Activated naive CD4-positive, alpha-beta T cell treated with anti-CD3 and anti-CD28 coated beads, Interleukin-2, amount 50 U/mL, for 24 hours (primary cell): Measurements from ENCODE around the gene UBE2D4.

ENCODE experiments used
- H3K27ac Mint-ChIP-seq: one replicate; pipeline ENCODE4 v1.8.0; 2021; ENCODE audit warnings: mild to moderate bottlenecking, mixed read lengths
- H3K27me3 Mint-ChIP-seq: one replicate; pipeline ENCODE4 v1.8.0; 2021; ENCODE audit warnings: mixed read lengths
- H3K36me3 Mint-ChIP-seq: one replicate; pipeline ENCODE4 v1.8.0; 2021; ENCODE audit warnings: mixed read lengths
- H3K4me1 Mint-ChIP-seq: one replicate; pipeline ENCODE4 v1.8.0; 2021; ENCODE audit warnings: mixed read lengths
- H3K4me3 Mint-ChIP-seq: one replicate; pipeline ENCODE4 v1.8.0; 2021; ENCODE audit warnings: mild to moderate bottlenecking, mixed read lengths
- H3K9me3 Mint-ChIP-seq: one replicate; pipeline ENCODE4 v1.8.0; 2021; ENCODE audit warnings: mixed read lengths

UBE2D4 gene

DNA sequence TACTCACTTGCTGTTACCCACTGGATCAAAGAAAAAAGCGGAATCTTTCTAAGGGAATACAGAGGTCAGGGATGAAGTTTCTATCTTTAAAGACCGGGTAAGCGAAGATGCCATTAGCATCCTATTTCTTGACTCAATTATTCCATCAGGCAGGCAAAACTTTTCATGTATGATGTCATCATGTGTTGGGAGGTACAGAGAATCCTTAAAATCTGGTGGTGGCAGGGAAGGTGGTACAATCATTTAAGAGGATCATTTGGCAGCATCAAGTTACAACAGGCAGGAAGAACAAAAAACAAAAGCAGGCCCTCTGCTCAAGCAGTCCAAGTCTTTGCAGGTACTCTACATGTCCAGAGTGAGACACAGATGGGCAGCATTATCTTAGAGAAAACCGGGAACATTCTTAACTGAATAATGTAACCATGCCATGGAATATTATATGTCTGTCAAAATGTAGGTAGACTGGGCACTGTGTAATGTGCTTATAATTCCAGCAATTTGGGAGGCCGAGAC lies 23.6 kb upstream of the UBE2D4 start:
- Mint-ChIP-seq H3K36me3 (no peaks in the 10 kb centered on the region), H3K4me1 (peaks cover 49% of the 10 kb centered on the region), H3K9me3 (no peaks in the 10 kb centered on the region), H3K4me3 (no peak overlapping the region), H3K27ac (peak overlapping the region; percentile 68), H3K27me3 (no peaks in the 10 kb centered on the region)

DNA sequence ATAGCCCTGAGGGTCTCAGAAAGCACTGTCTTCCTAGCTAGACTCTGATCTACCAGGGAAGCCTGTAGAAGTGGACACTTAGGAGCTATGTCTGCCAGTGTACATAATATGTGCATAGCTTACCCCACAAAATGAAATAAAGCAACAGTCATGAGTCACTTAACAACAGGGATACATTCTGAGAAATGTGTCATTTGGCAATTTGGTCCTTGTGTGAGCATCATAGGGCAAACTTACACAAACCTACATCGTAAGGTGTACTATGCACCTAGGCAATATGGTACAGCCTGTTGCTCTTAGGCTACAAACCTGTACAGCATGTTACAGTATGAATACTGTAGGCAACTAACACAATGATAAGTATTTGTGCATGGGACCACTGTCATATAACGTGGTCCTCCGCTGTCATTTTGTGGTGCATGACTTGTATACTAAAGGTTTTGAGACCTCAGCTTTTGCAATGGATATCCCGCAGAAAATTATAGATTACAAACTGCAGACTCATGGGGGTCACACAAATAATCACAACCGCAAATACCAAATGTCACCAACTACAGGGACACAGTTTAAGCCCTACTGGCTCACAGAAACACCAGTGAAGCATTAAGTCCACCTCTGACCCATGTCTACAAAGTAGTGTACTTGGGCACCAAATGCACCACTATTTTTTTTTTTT lies 21.6 kb upstream of the UBE2D4 start:
- Mint-ChIP-seq H3K36me3 (no peaks in the 10 kb centered on the region), H3K4me1 (peaks cover 43% of the 10 kb centered on the region), H3K27me3 (no peaks in the 10 kb centered on the region), H3K27ac (peak overlapping the region; percentile 35), H3K9me3 (no peaks in the 10 kb centered on the region), H3K4me3 (peak overlapping the region; percentile 95)

DNA sequence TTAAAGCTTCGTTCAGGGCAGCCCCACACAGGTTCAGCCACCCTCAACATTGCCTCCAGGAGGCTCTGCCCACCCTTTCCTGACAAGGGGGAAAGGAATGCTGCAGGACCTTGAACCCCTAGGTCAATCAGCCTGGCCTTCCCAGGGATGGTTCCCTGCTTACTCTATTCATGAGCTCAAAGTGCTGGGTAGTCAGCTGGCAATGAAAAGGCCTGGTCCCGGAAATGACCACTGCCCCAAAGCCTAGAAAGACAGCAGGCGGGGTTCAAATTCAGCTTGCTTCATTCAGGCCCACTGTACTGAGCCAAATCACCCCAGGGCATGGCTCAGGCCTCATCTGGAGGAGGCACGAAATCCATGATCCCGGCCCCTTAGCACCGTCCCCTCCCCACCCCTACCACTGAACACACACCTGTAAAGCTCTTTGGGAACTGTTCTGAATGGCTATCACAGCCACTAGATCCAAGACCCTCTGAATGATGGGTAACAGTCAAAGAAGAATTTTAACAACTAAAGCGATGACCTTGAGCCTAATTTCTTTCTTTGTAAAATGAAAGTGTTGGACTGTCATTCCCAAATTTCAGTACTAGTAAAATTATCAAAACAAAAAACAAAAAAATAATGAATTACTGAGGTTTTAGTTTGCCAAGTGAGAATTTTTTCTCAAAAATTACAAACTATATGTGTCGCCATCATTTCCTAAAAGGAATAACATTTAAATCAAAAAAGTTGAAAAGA lies 20.9 kb upstream of the UBE2D4 start:
- Mint-ChIP-seq H3K4me3 (peak overlapping the region; percentile 95), H3K27ac (peak overlapping the region; percentile 98), H3K27me3 (no peaks in the 10 kb centered on the region), H3K36me3 (no peaks in the 10 kb centered on the region), H3K4me1 (peaks cover 43% of the 10 kb centered on the region), H3K9me3 (no peaks in the 10 kb centered on the region)

DNA sequence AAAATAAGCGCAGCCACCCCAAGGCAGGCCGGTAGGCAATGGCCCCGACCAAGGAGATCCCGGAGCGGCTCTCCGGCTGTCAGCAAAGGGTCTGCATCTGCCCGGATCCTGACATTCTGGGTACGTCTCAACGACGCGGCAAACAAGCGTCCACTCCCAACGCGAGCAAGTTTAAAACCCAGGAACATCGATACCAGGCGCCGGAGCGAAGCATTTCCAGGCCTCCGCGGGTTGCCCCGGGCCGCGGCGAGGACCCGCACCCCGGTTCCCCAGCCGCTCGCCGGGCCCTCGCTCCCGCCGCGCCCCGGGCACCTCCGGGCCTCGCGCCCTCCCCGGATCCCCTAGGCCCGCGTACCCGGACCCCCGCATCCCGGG lies 20.3 kb upstream of the UBE2D4 start:
- Mint-ChIP-seq H3K9me3 (no peaks in the 10 kb centered on the region), H3K27me3 (no peaks in the 10 kb centered on the region), H3K27ac (peak overlapping the region; percentile 98), H3K36me3 (peaks cover 1% of the 10 kb centered on the region), H3K4me3 (peak overlapping the region; percentile 95), H3K4me1 (peaks cover 43% of the 10 kb centered on the region)

DNA sequence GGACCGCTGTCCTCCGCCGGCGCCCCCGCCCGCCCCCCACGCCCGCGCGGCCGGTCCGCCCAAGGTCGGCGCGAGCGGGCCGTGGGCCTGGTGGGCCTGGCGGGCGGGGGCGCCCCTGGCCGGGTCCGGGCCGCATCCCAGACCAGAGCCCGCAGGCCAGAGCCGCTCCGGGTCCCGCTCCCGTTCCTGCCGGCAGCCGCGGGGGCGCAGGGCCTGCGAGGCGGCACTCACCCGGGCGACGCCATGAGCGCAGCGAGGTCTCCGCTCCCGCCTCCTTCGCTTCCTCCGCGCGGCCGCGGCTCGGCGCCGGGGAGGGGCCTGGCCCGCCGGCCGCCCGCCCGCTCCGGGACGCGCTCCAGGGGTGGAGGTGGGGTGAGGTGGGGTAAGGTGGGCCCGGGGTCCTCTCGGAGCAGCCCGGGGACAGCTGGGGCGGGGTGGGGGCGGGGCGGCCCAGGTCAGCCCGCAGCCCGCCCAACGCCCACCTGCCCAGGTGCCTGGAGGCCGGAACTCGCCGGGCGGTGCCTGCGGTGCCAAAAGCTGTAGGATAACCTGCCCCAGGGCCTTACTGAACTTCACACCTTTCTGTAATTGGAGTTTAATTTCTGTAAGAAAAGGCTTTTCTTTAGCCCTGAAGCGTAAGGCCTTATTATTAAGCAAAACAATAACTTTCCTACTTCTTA lies 19.8 kb upstream of the UBE2D4 start, which contains the start of gene URGCP:
Gene URGCP (minus strand): TSS at position 266 of the 680 bp plus-strand sequence. CDS start 21 bp downstream, at position 245.
- Mint-ChIP-seq H3K4me3 (peak within 1 kb of the TSS; percentile 95), H3K27me3 (no peaks in the 10 kb centered on the region), H3K9me3 (no peaks in the 10 kb centered on the region), H3K27ac (peak within 1 kb of the TSS; percentile 98), H3K36me3 (peaks cover 1% of the 10 kb centered on the region), H3K4me1 (peaks cover 41% of the 10 kb centered on the region)

DNA sequence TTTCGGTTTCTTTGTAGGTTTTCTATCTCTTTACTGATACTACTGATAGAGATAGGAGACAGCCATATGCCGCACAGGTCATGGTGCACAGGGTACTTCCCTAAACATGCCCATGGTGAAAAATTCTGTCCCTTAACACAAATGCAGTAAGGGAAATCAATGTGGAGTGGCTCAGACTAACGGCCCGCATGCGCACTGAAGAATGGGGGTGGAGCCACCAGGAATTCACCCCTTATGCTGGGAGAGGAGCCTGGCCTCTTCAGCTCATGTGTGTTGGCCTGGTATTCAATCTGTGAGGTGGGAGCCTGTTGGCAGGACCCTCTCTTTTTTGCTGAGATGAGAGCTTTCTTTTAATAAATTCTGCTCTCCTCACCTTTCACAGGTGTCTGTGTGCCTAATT lies 11.4 kb upstream of the UBE2D4 start:
- no peaks in the 10 kb centered on the region for H3K9me3 Mint-ChIP-seq
- peaks cover 8% of the 10 kb centered on the region for H3K36me3 Mint-ChIP-seq
- no peaks in the 10 kb centered on the region for H3K27me3 Mint-ChIP-seq
- peaks cover 3% of the 10 kb centered on the region for H3K4me1 Mint-ChIP-seq
- H3K4me3 Mint-ChIP-seq, result no peak overlapping the region
- no peak overlapping the region for H3K27ac Mint-ChIP-seq

DNA sequence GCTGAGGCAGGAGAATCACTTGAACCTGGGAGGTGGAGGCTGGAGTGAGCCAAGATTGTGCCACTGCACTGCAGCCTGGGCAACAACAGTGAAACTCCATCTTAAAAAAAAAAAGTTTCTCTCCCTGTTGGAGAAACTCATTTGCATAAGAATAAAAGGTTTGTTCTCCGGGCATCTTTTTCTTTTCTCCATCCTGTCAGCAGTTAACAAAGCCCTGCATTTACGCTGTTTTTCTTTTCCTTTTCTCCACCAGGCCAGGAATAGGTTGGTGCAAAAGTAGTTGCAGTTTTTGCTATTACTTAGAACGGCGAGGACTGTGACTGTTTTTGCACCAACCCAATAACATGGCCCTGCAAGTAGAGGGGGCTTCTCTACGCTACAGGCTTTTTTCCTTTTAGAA lies 10.3 kb upstream of the UBE2D4 start:
- peaks cover 7% of the 10 kb centered on the region for H3K36me3 Mint-ChIP-seq

DNA sequence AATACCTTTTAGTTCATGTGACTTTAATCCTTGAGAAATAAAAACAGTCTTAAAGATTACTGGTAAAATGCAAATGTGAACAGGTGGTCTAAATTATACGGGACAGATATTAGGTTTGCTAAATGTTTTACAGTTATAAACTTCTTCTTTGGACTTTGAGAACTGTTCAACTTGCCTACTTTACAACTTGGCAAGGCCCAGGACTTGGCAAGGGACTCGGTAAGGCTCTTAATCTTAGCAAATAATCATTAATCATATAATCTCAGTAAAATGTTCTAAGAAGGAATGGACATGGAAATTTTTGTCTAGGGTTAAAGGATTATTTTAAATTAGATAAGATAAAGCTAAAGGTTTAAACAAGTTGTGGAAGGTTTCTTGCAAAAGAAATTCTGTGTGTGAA lies 4.8 kb upstream of the UBE2D4 start:
- Mint-ChIP-seq H3K36me3 (peaks cover 7% of the 10 kb centered on the region), H3K27ac (no peak overlapping the region), H3K4me3 (no peak overlapping the region), H3K9me3 (no peaks in the 10 kb centered on the region), H3K27me3 (no peaks in the 10 kb centered on the region), H3K4me1 (peaks cover 30% of the 10 kb centered on the region)

More for the DNA sequence above, 10.3 kb upstream of the UBE2D4 start:
- Mint-ChIP-seq H3K27me3 (no peaks in the 10 kb centered on the region), H3K9me3 (no peaks in the 10 kb centered on the region), H3K4me1 (peaks cover 6% of the 10 kb centered on the region), H3K27ac (no peak overlapping the region), H3K4me3 (no peak overlapping the region)

DNA sequence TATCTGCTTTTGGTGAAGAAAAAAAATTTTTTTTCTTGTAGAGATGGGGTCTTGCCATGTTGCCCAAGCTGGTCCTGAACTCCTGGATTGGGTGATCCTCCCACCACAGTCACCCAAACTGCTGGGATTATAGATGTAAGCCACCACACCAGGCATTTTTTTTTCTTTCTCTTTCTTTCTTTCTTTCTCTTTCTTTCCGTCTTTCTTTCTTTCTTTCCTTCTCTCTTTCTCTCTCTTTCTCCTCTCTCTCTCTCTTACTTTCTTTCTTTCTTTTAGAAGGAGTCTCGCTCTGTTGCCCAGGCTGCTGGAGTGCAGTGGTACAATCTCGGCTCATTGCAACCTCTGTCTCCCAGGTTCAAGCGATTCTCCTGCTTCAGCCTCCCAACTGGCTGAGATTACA lies 3.5 kb upstream of the UBE2D4 start:
- Mint-ChIP-seq H3K9me3 (no peaks in the 10 kb centered on the region), H3K4me3 (no peak overlapping the region), H3K27ac (no peak overlapping the region), H3K4me1 (peaks cover 40% of the 10 kb centered on the region), H3K27me3 (no peaks in the 10 kb centered on the region), H3K36me3 (peaks cover 7% of the 10 kb centered on the region)

DNA sequence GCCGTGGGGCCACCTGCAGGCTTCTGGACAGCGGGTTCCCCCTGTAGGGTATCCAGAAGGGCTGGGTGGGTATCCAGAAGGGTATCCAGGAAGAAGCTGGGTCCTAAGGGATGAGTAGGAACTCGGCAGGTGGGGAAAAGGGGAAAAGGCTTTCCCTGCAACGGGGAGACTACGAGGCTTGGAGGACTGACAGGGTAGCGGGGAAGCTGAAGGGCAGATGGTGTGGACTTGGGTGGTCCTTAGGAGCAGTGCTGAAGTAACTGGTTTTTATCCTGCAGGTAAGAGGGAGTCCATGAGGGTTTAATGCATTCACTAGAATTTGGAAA lies 525 bp downstream of the UBE2D4 start:
- H3K27me3 Mint-ChIP-seq, result no peaks in the 10 kb centered on the region
- H3K4me3 Mint-ChIP-seq, result peak overlapping the region; percentile 93
- H3K36me3 Mint-ChIP-seq, result peaks cover 5% of the 10 kb centered on the region
- H3K27ac Mint-ChIP-seq, result peak overlapping the region; percentile 96
- H3K9me3 Mint-ChIP-seq, result no peaks in the 10 kb centered on the region
- H3K4me1 Mint-ChIP-seq, result peaks cover 47% of the 10 kb centered on the region

DNA sequence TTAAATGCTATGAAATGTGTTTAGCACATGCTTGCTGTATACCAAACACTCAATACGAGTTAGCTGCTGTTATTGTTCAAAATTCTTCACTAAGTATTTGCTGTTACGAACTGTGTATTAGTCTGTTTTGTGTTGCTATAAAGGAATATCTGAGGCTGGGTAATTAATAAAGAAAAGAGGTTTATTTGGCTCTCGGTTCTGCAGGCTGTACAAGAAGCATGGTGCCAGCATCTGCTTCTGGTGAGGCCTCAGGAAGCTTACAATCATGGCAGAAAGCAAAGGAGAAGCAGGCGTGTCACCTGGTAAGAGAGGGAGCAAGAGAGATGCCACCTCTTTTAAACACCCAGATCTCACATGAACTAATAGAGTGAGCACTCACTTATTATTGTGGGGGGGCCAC lies 1.6 kb downstream of the UBE2D4 start:
- peak overlapping the region; percentile 77 for H3K4me3 Mint-ChIP-seq
- peaks cover 5% of the 10 kb centered on the region for H3K36me3 Mint-ChIP-seq
- no peak overlapping the region for H3K27ac Mint-ChIP-seq
- no peaks in the 10 kb centered on the region for H3K27me3 Mint-ChIP-seq
- H3K4me1 Mint-ChIP-seq, result peaks cover 44% of the 10 kb centered on the region
- H3K9me3 Mint-ChIP-seq, result no peaks in the 10 kb centered on the region

DNA sequence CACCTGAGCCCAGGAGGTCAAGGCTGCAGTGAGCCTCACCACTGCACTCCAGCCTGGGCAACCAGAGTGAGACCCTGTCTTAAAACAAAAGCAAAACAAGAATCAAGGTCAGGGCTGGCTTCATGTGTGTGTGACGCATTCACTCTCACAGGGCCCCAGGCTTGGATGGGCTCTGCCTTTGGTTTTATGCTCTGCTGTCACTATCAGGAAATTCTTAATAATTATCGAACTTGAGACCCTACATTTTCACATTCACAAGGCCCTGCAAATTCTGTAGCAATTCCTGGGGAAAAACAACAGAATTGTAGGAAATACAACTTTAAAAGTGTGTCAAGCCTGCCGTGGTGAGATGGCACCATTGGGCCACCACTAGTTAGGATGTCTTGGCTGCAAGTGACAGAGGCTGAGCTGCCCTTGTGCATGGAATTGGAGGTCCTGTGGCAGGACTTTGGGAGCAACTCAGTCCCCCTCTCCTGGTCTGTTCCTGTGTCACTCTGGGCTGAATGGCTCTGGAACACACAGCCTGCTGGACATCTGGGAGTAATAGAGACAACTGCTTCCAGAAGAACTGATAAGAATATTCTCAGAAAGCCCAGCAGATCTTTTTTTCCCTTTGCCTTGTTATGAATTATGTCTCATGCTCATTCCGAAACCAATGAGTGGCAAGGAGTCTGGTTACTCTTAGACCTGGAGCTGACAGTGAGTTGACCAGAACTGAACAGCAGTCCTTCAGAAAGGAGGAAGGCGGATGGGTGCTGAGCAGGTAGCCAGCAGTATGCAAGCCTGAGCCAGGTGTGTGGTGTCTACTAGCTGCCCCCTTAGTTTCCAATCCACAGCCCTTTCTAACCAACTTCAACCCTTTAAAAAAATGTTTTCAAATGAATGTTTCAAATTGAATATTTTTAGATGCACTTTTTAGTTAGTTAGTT lies 3.6 kb downstream of the UBE2D4 start:
- Mint-ChIP-seq H3K27ac (peak overlapping the region; percentile 43), H3K27me3 (no peaks in the 10 kb centered on the region), H3K4me1 (peaks cover 31% of the 10 kb centered on the region), H3K36me3 (peaks cover 2% of the 10 kb centered on the region), H3K4me3 (no peak overlapping the region), H3K9me3 (no peaks in the 10 kb centered on the region)

DNA sequence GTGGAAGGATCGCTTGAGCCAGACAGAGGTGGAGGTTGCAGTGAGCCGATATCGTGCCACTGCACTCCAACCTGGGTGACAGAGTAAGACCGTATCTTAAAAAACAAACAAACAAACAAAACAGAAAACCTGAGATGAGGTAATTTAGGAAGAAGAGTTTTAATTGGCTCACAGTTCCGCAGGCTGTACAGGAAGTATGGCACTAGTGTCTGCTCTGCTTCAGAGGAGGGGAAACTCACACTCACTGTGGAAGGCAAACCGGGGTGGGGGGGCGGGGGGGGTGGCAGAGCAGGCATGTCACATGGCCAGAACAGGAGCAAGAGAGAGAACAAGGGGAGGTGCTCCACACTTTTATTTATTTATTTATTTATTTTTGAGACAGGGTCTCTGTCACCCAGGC lies 5.1 kb downstream of the UBE2D4 start:
- Mint-ChIP-seq H3K36me3 (peaks cover 2% of the 10 kb centered on the region), H3K4me3 (no peak overlapping the region), H3K4me1 (peaks cover 27% of the 10 kb centered on the region), H3K27me3 (no peaks in the 10 kb centered on the region), H3K27ac (peak overlapping the region; percentile 80), H3K9me3 (no peaks in the 10 kb centered on the region)

DNA sequence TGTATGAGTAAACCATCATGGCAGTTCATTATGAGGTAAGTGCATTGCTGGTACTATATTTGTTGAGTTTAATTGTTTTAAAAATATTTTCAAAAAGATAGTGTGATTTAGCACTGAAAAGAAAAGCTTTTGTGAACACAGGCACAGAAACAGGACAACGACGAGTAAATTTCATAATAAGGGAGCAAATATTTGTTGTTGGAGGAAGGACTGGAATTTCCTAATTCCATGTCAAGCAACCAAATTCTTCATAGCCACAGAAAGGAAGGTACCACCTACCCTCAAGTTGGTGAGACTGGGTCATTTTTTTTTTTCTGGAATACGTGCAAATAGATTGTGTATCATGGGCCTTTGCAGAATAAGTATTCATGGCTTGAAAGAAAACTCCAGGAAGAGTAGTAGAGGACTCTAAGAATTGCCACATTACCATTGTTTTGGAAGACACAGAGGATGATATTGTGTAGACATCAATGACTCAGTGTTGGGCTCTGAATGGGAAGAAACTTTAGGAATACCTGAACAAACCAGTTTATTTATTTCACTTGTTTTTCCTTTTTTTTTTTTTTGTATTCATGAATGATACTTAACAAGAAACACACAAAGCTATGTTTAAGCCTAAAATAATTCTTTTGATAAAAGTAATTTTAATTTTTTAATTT lies 7.8 kb downstream of the UBE2D4 start:
- no peaks in the 10 kb centered on the region for H3K27me3 Mint-ChIP-seq
- H3K4me1 Mint-ChIP-seq, result peaks cover 8% of the 10 kb centered on the region
- H3K36me3 Mint-ChIP-seq, result no peaks in the 10 kb centered on the region
- no peaks in the 10 kb centered on the region for H3K9me3 Mint-ChIP-seq
- H3K27ac Mint-ChIP-seq, result no peak overlapping the region
- H3K4me3 Mint-ChIP-seq, result no peak overlapping the region

DNA sequence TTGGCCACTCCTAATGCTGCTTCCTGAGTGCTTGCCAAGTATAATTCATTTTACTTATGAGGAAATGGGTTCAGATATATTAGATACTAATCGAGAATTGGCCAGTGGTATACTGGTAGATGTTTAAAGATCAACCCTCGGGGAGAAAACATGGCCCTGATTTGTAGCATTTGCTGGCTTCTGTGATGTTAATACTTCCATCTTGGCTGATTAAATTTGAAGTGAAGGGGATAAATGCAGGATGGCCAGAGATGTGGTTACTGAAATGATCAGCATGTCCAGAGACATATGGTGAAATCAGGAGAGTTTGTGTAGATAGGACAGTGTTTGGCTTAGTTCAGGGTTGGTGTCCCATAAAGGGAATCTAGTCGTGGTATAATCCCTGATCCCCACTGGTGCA lies 11.2 kb downstream of the UBE2D4 start:
- no peaks in the 10 kb centered on the region for H3K27me3 Mint-ChIP-seq
- H3K9me3 Mint-ChIP-seq, result no peaks in the 10 kb centered on the region
- H3K27ac Mint-ChIP-seq, result no peak overlapping the region
- H3K4me1 Mint-ChIP-seq, result no peaks in the 10 kb centered on the region
- H3K36me3 Mint-ChIP-seq, result no peaks in the 10 kb centered on the region
- no peak overlapping the region for H3K4me3 Mint-ChIP-seq
